G401 (cell line): ENCODE measurements around the gene ZNF639. TPM values are rescaled to one million over a fixed set of nuclear protein-coding genes. Genes with fewer than 3 reads are reported as not detected.
"Not testable (repeated sequence)": the region's sequence is repeated elsewhere in the genome, so short reads cannot be mapped to it uniquely, and the experiment has no call there.

Source experiments
- DNase-seq: peaks from one replicate; pipeline ENCODE4 v3.0.0-alpha.2; 2015; ENCODE audit warnings: low spot score
- in situ Hi-C: cut with HindIII; loops from 2 replicates; pipeline ENCODE4 v1.10.0; 2016; ENCODE audit warnings: low sequenced_read_pairs, mixed read lengths
- total RNA-seq: library from RNA; depleted of rRNA; stranded (reverse); fragments of >200 nt; shearing (Covaris generic); gene quantifications from 2 replicates; pipeline ENCODE4 v1.2.3, GENCODE V29; 2014; rRNA removed

ZNF639 gene
- 70.7 and 86.4 TPM in 2 replicates for total RNA-seq

DNA sequence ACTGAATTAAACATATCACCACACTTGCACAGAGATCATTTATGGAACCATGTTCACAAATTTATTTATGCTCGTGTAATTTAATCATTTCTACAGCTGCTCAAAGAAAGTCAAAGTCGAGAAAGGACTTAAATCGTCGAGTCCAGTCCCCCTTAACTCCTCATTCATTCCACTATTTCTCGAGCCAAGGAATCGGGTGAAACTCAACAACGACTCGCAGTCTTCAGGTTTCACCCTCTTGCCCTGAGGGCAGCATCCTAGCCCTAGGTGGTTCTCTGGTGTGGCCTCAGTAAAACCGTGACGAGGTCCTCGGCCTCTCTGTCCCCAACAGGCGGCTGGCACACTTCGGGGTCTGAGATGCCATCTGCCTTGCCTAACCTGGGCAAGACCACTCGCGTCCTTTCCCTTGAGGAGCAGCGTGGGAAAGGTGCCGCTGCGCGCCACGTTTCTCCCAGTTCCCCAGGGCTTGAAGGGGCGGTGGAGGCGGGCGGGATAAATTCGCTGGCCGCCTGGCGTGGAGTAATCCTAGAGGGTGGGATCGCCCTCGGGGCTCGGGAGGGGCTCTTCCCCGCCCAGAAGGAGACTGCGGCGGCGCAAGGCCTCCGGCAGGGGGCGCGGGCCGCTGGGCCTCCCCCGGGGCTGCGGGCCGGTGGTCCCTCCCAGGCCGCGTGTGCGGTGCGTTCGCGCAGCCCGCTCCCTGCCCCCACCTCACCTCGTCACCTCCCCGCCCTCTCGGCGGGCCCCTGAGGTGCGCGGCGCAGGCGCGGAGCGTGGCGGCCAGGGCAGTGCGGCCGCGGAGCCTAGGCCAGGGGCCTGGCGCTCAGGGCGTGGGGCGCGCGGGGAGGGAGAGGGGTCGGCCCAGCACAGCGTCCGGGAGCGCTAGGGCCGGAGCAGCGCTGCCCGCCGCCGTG is at the start of gene ZNF639:
ZNF639 (plus strand) TSS at position 746 of the 911 bp plus-strand sequence. CDS start 5,263 bp downstream, outside the sequence.
- peak; percentile 77 for DNase-seq
- in situ Hi-C loops, result no loop called here

DNA sequence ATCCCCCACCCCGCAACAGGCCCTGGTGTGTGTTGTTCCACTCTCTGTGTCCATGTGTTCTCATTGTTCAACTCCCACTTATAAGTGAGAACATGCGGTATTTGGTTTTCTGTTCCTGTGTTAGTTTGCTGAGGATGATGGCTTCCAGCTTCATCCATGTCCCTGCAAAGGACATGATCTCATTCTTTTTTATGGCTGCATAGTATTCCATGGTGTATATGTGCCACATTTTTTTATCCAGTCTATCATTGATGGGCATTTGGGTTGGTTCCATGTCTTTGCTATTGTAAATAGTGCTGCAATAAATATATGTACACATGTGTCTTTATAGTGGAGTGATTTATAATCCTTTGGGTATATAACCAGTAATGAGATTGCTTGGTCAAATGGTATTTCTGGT is 48.4 kb upstream of the ZNF639 start:
- in situ Hi-C loops, DNase-seq: not testable (repeated sequence)

GRCh38 chr3:179276001-179276400 is 46.8 kb upstream of the ZNF639 start:
- no peak for DNase-seq
- in situ Hi-C loops, result no loop called here

DNA sequence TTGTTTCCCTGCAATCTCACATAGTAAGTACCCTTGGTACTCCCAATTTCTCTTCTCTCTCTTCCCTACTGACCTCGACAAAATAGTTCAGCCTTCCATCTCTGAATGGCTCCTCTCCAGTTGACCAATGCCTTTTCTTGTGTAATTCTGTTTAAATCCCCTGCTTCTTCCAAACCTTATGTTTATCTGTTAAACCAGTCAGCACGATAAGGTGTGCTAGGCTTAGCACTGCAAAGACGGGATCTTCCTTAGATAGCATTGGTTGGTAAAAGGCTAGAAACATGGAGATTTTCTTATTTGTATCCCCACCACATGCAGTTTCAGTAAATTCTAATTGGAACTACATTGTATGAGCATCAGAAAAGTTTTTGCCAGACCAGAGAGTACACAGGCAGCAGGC is 46.1 kb upstream of the ZNF639 start:
- DNase-seq, result no peak
- in situ Hi-C loops, result no loop called here

GRCh38 chr3:179278151-179278550 is 44.7 kb upstream of the ZNF639 start:
- in situ Hi-C loops, result no loop called here
- DNase-seq, result no peak

DNA sequence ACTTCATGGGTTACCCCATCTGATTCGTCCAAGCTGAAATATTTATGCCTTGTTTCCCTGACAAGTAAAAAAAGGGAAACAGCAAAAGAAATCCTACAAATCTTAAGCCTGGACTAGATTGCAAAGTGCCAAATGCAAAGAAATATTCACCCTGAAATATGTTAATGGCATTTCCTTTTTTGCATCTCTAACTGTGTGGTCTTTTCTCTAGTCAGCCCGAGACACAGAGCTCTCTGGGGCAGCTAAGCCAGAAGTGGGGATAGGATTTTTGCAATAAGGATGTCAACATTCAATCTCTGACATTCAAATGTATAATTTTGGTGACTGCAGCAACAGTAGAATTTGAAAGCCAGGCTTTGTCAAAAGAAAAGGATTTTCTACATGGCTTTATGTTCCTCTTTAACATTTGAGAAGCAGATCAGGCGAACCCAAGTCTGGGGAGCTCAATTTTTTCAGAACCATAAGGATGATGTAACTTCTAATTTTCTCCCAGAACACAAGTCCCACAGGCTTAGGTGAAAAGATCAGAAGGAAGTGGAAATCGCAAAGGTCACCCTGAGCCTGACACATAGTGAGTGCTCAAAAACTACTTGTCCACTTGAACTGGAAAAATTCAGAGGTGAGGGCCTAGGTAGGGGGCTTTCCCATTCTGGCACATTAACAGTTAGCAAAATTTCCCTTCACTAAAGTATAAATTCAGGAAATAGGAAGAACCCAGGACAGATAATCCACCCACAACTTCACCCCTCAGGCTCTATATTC is 43.7 kb upstream of the ZNF639 start:
- no peak for DNase-seq
- in situ Hi-C loops, result no loop called here

- no peak for DNase-seq
- in situ Hi-C loops, result no loop called here
These were observed 43.0 kb upstream of the ZNF639 start for GRCh38 chr3:179279837-179280236.

DNA sequence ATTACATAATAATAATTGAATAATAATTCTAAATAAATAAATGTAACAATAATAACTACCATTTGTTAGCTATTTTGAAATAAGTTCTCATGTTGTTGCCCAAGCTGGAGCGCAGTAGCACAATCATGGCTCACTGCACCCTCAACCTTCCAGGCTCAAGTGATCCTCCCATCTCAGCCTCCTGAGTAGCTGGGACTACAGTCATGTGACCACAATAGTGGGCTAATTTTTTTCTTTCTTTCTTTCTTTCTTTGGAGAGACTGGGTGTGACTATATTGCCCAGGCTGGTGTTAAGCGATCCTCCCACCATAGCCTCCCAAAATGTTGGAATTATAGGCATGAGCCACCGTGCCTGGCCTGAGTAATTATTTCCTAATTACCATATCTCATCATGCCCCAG is 41.0 kb upstream of the ZNF639 start:
- DNase-seq, result no peak
- in situ Hi-C loops, result no loop called here

- in situ Hi-C loops, result no loop called here
- DNase-seq, result no peak
These were observed 36.5 kb upstream of the ZNF639 start for GRCh38 chr3:179286331-179286730.

GRCh38 chr3:179288845-179289244 is 34.0 kb upstream of the ZNF639 start:
- in situ Hi-C loops, result no loop called here
- no peak for DNase-seq

- in situ Hi-C loops, result no loop called here
These were observed 33.5 kb upstream of the ZNF639 start for GRCh38 chr3:179289295-179289694.

DNA sequence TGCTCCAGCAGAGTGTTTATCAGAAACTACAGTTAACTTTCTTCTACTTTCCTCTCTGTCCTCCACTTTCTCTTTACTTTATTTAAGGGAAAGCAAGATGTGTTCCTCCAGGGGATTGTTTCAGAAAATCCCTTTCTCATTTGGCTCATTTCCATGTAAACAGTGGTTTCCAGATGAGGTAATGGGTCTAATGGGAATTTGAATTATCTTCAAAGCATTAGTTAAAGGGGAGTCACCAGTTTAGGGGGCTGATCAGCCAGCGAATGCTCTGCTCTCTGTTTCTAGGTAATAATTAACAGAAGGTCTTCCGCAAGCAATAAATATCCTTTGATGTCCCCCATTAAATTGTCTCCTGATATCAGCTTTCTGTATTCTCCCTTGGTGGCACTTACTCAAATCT is 30.4 kb upstream of the ZNF639 start:
- no peak for DNase-seq
- in situ Hi-C loops, result no loop called here

More at GRCh38 chr3:179289295-179289694, 33.5 kb upstream of the ZNF639 start:
- no peak for DNase-seq

DNA sequence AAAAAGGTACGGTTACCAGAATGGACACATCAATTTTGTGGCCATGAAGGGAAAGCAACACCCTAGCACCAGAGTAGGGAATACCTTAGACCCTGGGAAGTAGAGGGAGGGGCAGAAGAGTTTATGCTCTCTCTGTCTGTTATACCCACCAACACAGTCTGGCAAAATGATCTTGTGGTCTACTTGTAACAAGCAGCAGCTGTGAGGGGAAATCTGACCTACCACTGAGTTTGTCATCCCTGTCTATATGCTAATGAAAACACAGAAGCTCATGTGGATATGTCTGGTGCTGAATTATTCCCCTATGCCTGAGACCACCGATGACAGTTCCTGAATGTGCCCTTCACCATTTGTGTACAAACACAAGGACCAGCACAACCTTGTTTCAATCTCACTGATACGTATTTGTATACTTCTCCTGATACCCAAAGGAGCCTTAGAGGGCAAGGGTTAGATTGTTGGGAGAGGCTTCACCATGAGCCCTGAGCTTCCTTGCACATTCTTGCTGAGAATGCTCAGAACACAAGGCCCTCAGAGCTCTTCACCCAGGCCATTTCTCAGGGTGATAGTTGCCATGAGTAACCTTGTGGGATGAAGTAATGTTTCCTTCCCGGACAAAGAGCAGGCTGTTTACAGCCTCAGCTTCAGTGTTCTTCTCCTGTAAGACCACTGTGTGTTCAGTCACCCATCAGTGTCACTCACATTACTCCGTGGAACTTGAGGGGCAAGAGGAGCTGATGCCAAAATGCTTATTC is 24.7 kb upstream of the ZNF639 start:
- DNase-seq, result no peak

DNA sequence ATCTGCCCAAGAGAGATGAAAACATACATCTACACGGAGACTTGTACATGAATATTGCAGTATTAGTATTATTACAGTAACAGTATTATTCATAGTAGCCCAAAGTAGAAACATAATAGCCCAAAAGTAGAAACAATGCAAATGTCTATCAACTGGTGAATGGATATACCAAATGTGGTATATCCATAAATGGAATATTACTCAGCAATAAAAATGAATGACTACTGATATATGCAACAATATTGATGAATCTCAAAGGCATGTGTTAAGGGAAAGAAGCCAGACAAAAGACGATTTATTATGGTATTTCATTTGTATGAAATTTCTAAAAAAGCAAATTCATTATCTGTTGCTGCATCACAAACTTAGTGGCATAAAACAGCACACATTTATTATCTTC is 23.5 kb upstream of the ZNF639 start:
- in situ Hi-C loops, result no loop called here
- DNase-seq, result no peak

More for the DNA sequence above, 24.7 kb upstream of the ZNF639 start:
- in situ Hi-C loops, result no loop called here

GRCh38 chr3:179299999-179300613 is 22.7 kb upstream of the ZNF639 start:
- in situ Hi-C loops, result no loop called here
- DNase-seq, result no peak

GRCh38 chr3:179301645-179302044 is 21.2 kb upstream of the ZNF639 start:
- in situ Hi-C loops, result no loop called here
- no peak for DNase-seq

DNA sequence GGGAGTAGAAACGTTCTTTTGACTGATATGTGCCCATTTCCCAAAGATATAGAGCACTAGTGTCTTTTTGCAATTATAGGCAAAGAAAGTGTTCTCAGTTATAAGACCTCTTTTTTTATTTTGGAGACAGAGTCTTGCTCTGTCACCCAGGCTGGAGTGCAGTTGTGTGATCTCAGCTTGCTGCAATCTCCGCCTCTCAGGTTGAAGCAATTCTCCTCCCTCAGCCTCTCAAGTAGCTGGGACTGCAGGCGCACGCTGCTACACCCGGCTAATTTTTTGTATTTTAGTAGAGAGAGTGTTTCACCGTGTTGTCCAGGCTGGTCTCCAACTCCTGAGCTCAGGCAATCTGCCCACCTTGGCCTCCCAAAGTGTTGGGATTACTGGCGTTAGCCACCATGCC is 20.7 kb upstream of the ZNF639 start:
- DNase-seq, result no peak
- in situ Hi-C loops, result no loop called here

- in situ Hi-C loops, result no loop called here
- no peak for DNase-seq
These were observed 18.2 kb upstream of the ZNF639 start for GRCh38 chr3:179304605-179305004.

- in situ Hi-C loops, DNase-seq: not testable (repeated sequence)
These were observed 15.5 kb upstream of the ZNF639 start for GRCh38 chr3:179307362-179307761.
